HEK293 (cell line): Measurements from ENCODE around the gene SAXO2.

Experiments used
- CTCF ChIP-seq: fragments of 450-650 bp; formaldehyde crosslinking; IDR thresholded peaks from 2 replicates; pipeline ENCODE4 v1.5.1; 2016; ENCODE audit warnings: missing biosample characterization, missing genetic modification characterization
- REST ChIP-seq: fragments of 450-650 bp; formaldehyde crosslinking; IDR thresholded peaks from 2 replicates; pipeline ENCODE4 v1.5.1; 2016; ENCODE audit warnings: missing biosample characterization, missing genetic modification characterization
- ZFP37 ChIP-seq: fragments of 450-650 bp; formaldehyde crosslinking; IDR thresholded peaks from 2 replicates; pipeline ENCODE4 v1.5.1; 2016; ENCODE audit warnings: missing biosample characterization, missing genetic modification characterization
- ZNF335 ChIP-seq: fragments of 450-650 bp; formaldehyde crosslinking; conservative IDR thresholded peaks from 2 replicates; pipeline ENCODE4 v1.5.1; 2016; ENCODE audit warnings: missing biosample characterization, missing genetic modification characterization
- ZNF600 ChIP-seq: fragments of 450-650 bp; formaldehyde crosslinking; IDR thresholded peaks from 2 replicates; pipeline ENCODE4 v1.5.1; 2016; ENCODE audit warnings: missing biosample characterization, missing genetic modification characterization

GRCh38 chr15:82298520-82298919 lies 35.9 kb downstream of the SAXO2 start:
- TF ChIP-seq CTCF (tag by site-specific recombination) (no peak), ZFP37 (tag by site-specific recombination) (no peak), ZNF600 (tag by site-specific recombination) (no peak), ZNF335 (tag by site-specific recombination) (no peak), REST (tag by site-specific recombination) (no peak)
